Measurements from ENCODE around the gene RAB40C. TPM values are rescaled to one million over a fixed set of nuclear protein-coding genes. Genes with fewer than 3 reads are reported as not detected.

Gene RAB40C
- total RNA-seq, 1 experiment from 2014 or later: 19.1 TPM

DNA sequence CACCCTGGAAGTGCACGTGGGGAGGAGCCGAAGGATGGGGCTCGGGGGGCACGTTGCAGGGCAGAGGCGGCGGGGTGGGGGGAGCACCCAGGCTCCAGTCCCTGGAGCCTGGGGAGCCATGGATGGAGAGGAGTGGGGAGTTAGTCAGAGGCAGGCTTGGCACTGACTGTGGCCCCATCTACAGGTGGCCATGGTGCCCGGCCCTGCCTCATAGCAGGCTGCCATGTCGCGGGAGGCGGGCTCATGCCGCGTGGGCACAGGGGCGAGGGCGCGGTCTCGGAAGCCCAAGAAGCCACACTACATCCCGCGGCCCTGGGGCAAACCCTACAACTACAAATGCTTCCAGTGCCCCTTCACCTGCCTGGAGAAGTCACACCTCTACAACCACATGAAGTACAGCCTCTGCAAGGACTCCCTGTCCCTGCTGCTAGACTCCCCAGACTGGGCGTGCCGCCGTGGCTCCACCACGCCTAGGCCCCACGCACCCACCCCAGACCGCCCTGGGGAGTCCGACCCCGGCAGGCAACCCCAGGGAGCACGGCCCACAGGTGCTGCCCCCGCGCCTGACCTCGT is 26.7 kb upstream of the RAB40C start:
- no peak for TF ChIP-seq CTCF (IDR thresholded peaks at IDR 0.05; ENCODE audit: insufficient read depth in 1 of 2, low read depth in 1 of 2, low read length in 1 of 2, severe bottlenecking in 1 of 2, unreplicated experiment in 1 of 2)
- no peak overlapping the region for H3K27ac Mint-ChIP-seq (ENCODE audit: unreplicated experiment)
- intact Hi-C loops (cut with micrococcal nuclease; ENCODE audit: unreplicated experiment): no loop called here
- Histone ChIP-seq H3K36me3 (ENCODE audit: control insufficient read depth, insufficient read depth, low read length) (no peaks in the 10 kb centered on the region), H3K4me1 (0 out of 2 replicates have a peak, but pooled peaks cover 3% of the 10 kb centered on the region), H3K27me3 (replicated peaks; ENCODE audit: control insufficient read depth, insufficient read depth, low read length) (no peaks in the 10 kb centered on the region), H3K4me3 (ENCODE audit: low read depth, low read length) (no peak overlapping the region), H3K9me3 (no peaks in the 10 kb centered on the region)
- no peaks in the 10 kb centered on the region for H3K27me3 Mint-ChIP-seq (ENCODE audit: insufficient read depth, unreplicated experiment)
- BruUV-seq (replicated peaks): no TSS peak
- no peak overlapping the region for H3K4me3 Mint-ChIP-seq (ENCODE audit: unreplicated experiment)
- peaks cover 5% of the 10 kb centered on the region for H3K36me3 Mint-ChIP-seq (ENCODE audit: insufficient read depth, unreplicated experiment)
- DNase-seq: no peak
- CTCF ChIA-PET: no interaction called here
- no peaks in the 10 kb centered on the region for H3K9me3 Mint-ChIP-seq (ENCODE audit: unreplicated experiment)
- H3K4me1 Mint-ChIP-seq (ENCODE audit: low read depth, unreplicated experiment): no peaks in the 10 kb centered on the region
- POLR2A ChIA-PET: no interaction called here

DNA sequence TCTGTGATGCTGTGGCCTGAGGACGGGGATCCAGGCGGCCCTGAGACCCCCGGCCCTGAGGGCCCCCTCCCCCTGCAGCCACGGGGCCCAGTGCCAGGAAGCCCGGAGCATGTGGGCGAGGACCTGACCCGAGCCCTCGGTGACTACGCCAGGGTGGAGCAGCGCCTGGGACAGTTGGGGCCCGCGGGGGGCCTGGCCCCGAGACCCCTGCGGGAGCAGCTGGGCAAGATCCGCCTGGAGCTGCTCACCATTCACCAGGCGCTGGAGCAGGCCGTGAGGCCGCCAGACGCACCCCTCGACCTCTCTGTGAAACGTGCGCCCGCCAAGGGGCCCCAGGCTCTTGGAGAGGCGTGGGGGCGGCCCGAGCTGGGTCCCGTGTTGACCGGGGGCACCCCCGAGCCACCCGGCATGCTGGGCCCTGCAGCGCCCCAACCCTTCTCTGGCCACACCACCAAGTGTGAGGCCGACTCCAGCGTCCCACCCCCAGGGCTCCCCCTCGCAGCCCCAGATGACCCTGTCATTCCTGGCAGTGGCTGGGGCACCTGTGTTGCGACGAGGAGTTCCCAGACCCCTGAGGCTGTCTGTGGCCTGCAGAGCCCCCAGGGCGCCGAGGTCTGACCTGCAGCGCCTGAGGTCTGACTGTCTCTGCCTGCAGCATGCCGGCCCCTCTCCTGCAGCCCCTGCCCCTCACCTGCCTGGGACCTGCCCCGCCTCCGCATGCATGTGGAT is 25.0 kb upstream of the RAB40C start:
- intact Hi-C loops (cut with micrococcal nuclease; ENCODE audit: unreplicated experiment): no loop called here
- Histone ChIP-seq H3K9me3 (no peaks in the 10 kb centered on the region), H3K4me1 (peaks cover 9% of the 10 kb centered on the region; the same call in 1 of the 2 replicates), H3K36me3 (ENCODE audit: control insufficient read depth, insufficient read depth, low read length) (no peaks in the 10 kb centered on the region), H3K27me3 (replicated peaks; ENCODE audit: control insufficient read depth, insufficient read depth, low read length) (no peaks in the 10 kb centered on the region), H3K4me3 (ENCODE audit: low read depth, low read length) (no peak overlapping the region)
- H3K4me3 Mint-ChIP-seq (ENCODE audit: unreplicated experiment): no peak overlapping the region
- H3K27ac Mint-ChIP-seq (ENCODE audit: unreplicated experiment): no peak overlapping the region
- ChIA-PET CTCF (no interaction called here), POLR2A (no interaction called here)
- no peak for DNase-seq
- peaks cover 5% of the 10 kb centered on the region for H3K36me3 Mint-ChIP-seq (ENCODE audit: insufficient read depth, unreplicated experiment)
- H3K4me1 Mint-ChIP-seq (ENCODE audit: low read depth, unreplicated experiment): no peaks in the 10 kb centered on the region
- TF ChIP-seq CTCF (IDR thresholded peaks at IDR 0.05; ENCODE audit: insufficient read depth in 1 of 2, low read depth in 1 of 2, low read length in 1 of 2, severe bottlenecking in 1 of 2, unreplicated experiment in 1 of 2): no peak
- H3K9me3 Mint-ChIP-seq (ENCODE audit: unreplicated experiment): no peaks in the 10 kb centered on the region
- no TSS peak for BruUV-seq (replicated peaks)
- no peaks in the 10 kb centered on the region for H3K27me3 Mint-ChIP-seq (ENCODE audit: insufficient read depth, unreplicated experiment)

- H3K9me3 Mint-ChIP-seq (ENCODE audit: unreplicated experiment): no peaks in the 10 kb centered on the region
- no peak overlapping the region for H3K27ac Mint-ChIP-seq (ENCODE audit: unreplicated experiment)
- Histone ChIP-seq H3K4me1 (peaks cover 9% of the 10 kb centered on the region; the same call in 1 of the 2 replicates), H3K4me3 (ENCODE audit: low read depth, low read length) (no peak overlapping the region), H3K36me3 (ENCODE audit: control insufficient read depth, insufficient read depth, low read length) (no peaks in the 10 kb centered on the region), H3K27me3 (replicated peaks; ENCODE audit: control insufficient read depth, insufficient read depth, low read length) (no peaks in the 10 kb centered on the region), H3K9me3 (no peaks in the 10 kb centered on the region)
- no peaks in the 10 kb centered on the region for H3K4me1 Mint-ChIP-seq (ENCODE audit: low read depth, unreplicated experiment)
- POLR2A ChIA-PET: no interaction called here
- TF ChIP-seq CTCF (IDR thresholded peaks at IDR 0.05; ENCODE audit: insufficient read depth in 1 of 2, low read depth in 1 of 2, low read length in 1 of 2, severe bottlenecking in 1 of 2, unreplicated experiment in 1 of 2): no peak
- no TSS peak for BruUV-seq (replicated peaks)
- DNase-seq: no peak
- no peaks in the 10 kb centered on the region for H3K27me3 Mint-ChIP-seq (ENCODE audit: insufficient read depth, unreplicated experiment)
- intact Hi-C loops (cut with micrococcal nuclease; ENCODE audit: unreplicated experiment): no loop called here
- H3K4me3 Mint-ChIP-seq (ENCODE audit: unreplicated experiment): no peak overlapping the region
- CTCF ChIA-PET: no interaction called here
- peaks cover 5% of the 10 kb centered on the region for H3K36me3 Mint-ChIP-seq (ENCODE audit: insufficient read depth, unreplicated experiment)
Measured at GRCh38 chr16:565419-566330, 24.2 kb upstream of the RAB40C start.

All from Caco-2 (cell line).